Measurements from ENCODE around the gene CALD1. TPM values are rescaled to one million over a fixed set of nuclear protein-coding genes. Genes with fewer than 3 reads are reported as not detected.

Gene CALD1
- polyA plus RNA-seq, 1 donor from 2014 or later: 0.89 TPM

Other genes with a start within 250 kb of the CALD1 start
- not detected for gene AKR1B15, start 230.5 kb upstream of the CALD1 start, polyA plus RNA-seq
- gene BPGM, start 132.8 kb upstream of the CALD1 start, polyA plus RNA-seq: 21.4 TPM
- gene AGBL3, start 206.9 kb downstream of the CALD1 start, polyA plus RNA-seq: 1.3 TPM